NCI-H2227 (cell line): ENCODE measurements around the gene GRIK5.
"Not testable (repeated sequence)": the region's sequence is repeated elsewhere in the genome, so short reads cannot be mapped to it uniquely, and the experiment has no call there.

Experiments
- DNase-seq: peaks from one replicate; lab custom pipeline; 2025; ENCODE audit not compliant: unreplicated experiment; lab: John Stamatoyannopoulos, UW

Gene GRIK5

DNA sequence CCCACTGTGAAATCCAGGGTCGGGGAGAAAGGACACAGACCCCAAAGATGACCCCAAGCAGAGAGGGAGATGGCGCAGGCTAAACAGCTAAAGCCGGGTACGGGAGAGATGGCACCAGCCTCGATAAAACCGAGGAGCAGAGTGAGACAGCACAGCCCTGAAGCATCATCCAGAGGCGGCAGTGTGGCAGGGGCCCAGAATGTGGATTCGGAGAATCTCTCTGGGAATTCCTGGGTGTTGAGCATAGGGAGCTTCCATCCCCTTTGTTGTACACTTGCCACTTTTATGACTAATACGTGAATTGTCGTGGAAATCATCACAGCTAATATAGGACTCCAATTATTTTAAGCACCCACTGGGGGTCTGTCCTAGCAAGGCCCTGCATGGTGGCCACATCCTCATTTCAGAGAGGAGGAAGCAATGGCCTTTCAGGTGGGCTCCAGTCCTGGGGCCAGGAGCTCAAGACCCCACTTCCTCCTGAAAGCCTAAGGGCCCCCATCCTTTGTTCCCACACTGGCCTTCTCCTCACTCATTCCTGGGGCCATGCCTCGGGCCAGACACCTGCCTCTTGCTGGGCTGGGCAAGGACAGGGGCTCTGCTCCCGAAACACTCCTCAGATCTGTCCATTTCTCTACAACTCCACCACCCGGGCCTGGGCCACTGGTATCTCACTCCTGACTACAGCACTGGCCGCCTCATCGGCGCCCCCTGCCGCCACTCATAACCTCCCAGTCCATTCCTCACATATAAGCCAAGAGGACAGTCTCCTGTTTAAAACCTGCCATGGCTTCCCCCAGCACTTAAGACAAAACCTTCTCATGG is 46.7 kb downstream of the GRIK5 start:
- DNase-seq: peak; percentile 53

DNA sequence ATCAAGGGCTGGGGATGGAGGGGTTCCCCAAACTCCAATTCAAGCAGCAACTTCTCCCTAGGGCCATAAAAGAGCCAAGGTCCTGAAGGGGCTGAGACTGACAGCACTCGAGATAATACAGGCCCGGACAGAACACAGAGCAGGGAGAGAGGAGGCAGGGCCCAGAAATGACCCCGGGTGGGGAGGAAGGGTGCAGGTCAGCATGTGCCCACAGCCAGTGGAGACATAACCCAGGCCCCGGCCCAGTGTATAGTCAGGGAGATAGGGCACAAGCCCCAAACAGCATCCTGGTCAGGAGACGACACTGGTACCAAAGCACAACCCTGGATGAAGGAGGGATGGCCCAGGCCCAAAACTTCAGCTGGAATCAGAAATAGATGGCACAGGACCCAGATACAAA is 47.4 kb downstream of the GRIK5 start:
- DNase-seq: no peak

DNA sequence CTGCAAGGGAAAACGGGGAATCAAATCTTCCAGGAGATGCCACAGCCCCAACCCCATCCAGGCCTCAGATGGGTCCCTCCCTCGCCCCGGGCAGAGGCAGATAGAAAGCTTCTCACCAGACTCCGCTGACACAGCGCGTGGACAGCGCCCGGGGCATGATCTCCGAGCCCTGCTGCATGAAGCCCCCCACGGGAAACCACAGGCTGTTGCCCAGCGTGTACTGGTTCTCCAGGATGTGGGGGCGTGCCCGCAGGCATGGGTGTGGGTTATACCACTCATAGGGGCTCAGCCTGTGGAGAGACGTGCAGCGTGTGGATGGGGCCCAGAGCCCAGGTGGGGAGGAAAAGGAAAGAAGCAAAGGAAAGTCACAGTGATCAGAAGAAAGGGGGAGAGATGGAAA is 48.8 kb downstream of the GRIK5 start:
- DNase-seq: no peak

GRCh38 chr19:42018503-42019193 is 51.4 kb downstream of the GRIK5 start:
- no peak for DNase-seq

DNA sequence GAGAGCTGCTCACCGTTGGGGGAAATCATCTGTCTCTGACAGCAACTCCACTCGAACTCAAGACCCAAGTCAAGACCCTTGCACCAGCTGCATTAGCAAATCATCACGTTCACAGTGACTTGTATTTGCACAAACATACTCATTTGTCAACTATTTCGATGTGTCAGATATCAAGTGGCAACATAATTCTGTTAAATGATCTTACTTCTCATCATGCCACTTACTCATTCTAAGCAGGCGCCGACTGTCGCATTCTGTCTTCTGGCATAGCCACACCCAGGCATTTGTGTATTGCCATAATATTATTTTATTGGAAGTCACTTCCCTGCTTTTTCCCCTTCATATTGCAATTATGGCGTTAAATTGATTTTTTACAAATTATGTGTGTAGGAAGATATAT is 53.0 kb downstream of the GRIK5 start:
- no peak for DNase-seq

DNA sequence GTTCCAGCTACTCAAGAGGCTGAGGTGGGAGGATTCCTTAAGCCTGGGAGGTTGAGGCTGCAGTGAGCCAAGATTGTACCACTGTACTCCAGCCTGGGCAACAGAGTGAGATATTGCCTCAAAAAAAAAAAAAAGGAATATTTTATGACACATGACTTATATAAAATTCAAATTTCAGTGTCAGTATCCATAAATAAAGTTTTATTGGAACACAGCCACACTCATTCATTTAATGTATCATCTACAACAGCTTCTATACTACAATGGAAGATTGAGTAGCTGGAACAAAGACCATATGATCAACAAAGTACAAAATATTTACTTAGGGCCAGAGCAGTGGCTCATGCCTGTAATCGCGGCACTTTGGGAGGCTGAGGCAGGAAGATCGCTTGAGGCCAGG is 57.3 kb downstream of the GRIK5 start:
- not testable (repeated sequence) for DNase-seq

DNA sequence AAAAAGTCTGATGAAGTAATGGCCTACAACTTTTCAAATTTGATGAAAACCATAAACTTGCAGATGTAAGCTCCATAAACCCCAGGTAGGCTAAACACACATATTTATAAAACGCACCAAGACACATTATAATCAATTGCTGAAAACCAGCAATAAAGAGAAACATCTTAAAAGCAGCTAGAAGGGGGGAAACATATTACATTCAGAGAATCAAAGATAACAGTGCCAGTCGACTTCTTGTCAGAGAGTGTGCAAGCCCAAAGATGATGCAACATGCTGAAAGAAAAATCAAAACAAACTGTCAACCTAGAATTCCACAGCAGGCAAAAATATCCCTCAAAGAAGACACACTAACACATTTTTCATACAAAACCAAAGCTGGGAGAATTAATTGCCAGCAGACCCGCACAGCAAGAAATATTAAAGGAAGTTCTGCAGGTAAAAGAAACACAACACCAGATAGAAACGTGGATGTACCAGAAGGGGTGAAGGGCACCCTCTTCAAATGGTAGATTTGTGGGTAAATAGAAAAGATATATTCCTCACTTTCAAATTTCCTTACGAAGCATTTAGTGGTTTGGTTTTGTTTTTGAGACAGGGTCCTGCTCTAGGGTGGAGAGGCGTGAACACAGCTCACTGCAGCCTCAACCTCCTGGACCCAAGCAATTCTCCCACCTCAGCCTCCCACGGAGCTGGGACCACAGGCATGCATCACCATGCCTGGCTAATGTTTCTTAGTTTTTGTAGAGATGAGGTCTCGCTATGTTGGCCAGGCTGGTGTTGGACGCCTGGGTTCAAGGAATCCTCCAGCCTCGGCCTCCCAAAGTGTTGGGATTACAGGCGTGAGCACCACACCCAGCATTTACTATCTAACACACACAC is 59.5 kb downstream of the GRIK5 start:
- DNase-seq: no peak

DNA sequence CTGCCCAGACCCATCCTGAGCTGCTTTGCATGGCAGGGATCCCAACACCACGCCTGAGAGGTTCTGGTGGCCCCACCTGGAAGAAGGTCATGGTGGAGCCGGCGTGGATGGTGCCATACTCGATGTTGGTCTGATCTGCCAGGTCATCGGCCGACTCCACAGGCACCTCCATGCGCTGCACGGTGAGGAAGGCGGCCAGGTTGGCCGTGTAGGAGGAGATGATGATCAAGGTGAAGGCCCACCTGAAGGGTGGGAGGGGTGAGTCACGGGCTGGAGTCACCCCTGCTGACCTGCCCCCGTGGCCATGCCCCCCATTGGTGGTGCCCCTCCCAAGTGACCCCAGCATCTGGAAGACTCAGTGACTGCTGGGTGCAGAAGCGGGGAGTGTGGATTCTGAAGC is 63.4 kb downstream of the GRIK5 start:
- no peak for DNase-seq

DNA sequence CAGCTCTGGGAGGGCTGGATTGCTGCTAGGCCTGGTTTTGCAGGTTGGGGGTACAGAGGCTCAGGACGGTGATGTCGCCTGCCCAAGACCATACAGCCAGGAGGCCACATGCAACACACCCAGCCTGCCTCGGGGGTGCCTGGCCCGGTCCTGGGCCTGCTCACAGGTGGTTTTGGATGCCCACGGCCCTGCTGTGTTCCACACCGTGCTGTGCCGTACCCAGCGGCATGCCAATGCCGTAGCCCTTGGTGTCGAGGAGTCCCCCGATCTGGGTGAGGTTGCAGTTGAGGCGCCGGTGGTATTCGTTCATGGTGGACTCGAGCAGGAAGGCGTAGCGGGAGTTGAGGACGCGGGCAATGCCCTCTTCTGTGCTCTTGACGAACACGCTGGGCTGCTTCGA is 64.5 kb downstream of the GRIK5 start:
- DNase-seq: no peak

DNA sequence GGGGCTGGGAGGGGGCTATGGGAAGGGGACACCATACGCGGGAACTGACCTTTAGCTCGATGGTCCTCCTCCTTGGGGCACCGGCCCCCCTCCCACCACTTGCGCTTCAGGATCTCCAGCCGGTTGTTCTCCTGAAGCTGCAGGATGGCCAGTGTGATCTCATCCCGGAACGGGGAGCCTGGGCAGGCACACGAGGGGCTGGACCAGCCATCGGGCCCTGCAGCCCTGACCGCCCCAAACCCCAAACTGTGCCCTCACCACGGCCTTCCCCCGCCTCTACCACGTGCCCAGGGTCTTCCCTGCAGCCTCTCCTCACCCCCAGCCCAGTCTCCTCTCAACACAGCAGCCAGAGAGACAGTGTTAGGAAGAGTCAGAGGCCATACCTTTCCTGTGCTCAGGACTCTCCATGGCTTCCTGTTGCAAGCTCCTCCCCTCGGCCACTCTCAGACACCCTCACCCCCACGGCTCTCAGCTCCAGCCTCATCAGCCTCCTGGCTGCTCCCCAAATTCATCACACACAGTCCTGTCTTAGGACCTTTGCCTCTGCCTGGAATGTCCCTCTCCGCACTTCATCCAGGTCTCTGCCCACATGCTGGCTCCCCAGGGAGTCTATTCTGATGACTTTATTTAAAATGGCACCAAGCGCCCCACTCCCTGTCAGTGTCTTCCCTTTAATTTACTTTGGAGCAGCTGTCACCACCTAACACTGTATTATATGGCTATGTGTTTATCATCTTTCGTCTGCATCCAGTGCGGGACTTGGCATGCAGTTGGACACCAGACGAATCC is 66.3 kb downstream of the GRIK5 start:
- no peak for DNase-seq

- DNase-seq: no peak
These were observed 70.2 kb downstream of the GRIK5 start for GRCh38 chr19:41999878-42000208.

DNA sequence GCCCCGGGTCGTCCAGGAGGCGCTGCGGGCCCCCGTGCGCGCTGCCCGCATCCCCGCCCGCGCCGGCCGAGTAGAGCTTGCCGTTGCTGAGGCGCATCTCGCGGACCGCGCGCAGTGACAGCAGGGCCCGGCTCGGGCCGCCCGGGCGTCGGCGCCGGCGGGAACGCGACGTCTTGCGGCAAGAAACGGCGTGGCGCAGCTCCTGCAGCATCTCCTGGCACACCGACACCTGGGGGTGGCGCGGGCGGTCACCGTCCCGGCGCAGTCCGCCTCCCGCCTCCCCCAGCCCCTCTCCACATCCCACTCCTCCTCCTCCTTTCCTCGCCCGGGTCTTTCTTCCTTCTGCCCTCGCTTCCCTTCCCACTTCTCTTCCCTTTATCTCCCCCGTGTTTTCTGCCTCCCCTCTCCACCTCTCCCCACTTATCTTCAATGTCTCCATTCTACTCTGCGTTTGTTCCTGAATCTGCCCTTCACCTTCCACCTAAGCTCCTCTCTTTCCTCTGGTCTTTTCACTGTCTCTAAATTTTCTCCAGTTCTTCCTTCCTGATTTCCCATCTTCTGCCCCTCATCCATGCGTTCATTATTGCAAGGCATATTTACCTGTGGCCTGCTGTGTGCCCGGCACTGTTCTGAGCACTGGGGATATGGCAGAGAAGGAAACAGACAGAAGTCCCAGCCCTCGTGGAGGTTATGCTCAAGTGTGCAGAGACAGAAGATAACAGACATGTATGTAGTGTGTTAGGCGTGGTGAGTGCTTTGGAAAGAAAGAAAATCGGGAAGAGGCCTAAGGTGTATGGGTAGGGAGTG is 70.7 kb downstream of the GRIK5 start:
- DNase-seq: no peak

GRCh38 chr19:41998246-41999020 is 71.6 kb downstream of the GRIK5 start:
- no peak for DNase-seq

GRCh38 chr19:41997851-41998229 is 72.2 kb downstream of the GRIK5 start:
- peak; percentile 95 for DNase-seq

- DNase-seq: peak; percentile 95
These were observed 72.7 kb downstream of the GRIK5 start for GRCh38 chr19:41997121-41997850.

- DNase-seq: peak; percentile 100
These were observed 73.8 kb downstream of the GRIK5 start for GRCh38 chr19:41995959-41996797.

- no peak for DNase-seq
These were observed 74.7 kb downstream of the GRIK5 start for GRCh38 chr19:41994994-41995958.
